DND-41 (cell line): ENCODE results near the gene TTYH3.

ENCODE experiments used
- CTCF ChIP-seq: IDR thresholded peaks from 2 replicates; pipeline ENCODE4 v1.5.1; 2012; ENCODE audit warnings: borderline replicate concordance, low read length, moderate library complexity, mild to moderate bottlenecking; ENCODE audit not compliant: poor library complexity, severe bottlenecking; ENCODE audit errors: extremely low read depth
- EZH2 ChIP-seq: IDR thresholded peaks from 3 replicates; pipeline ENCODE4 v1.6.1; 2012; ENCODE audit warnings: borderline replicate concordance, low read depth, mild to moderate bottlenecking, moderate library complexity, low read length, inconsistent platforms; ENCODE audit not compliant: severe bottlenecking

- TF ChIP-seq EZH2 (no peak), CTCF (no peak)
Observed at GRCh38 chr7:2640482-2640830, 8.7 kb downstream of the TTYH3 start.
